Measurements from ENCODE around the gene GRB14.

GRCh38 chr2:164625378-164625971 is 4.2 kb upstream of the GRB14 start:
- no peak for TF ChIP-seq CREB1 (IDR thresholded peaks at IDR 0.05; ENCODE audit: low read depth)
- TF ChIP-seq CTCF (IDR thresholded peaks at IDR 0.05 in 2 of 3, conservative IDR thresholded peaks at IDR 0.05 in 1 of 3; ENCODE audit: control insufficient read depth in 2 of 3, extremely low read depth in 1 of 3, insufficient read depth in 1 of 3, low read depth in 3 of 3, low read length in 3 of 3): no peak
- TF ChIP-seq USF2 (IDR thresholded peaks at IDR 0.05; ENCODE audit: borderline replicate concordance, low read depth, low read length): no peak
- no peak for TF ChIP-seq IRF5 (IDR thresholded peaks at IDR 0.05; ENCODE audit: borderline replicate concordance)
- TF ChIP-seq NFXL1 (IDR thresholded peaks at IDR 0.05; ENCODE audit: borderline replicate concordance): no peak
- no peak for TF ChIP-seq CEBPB (IDR thresholded peaks at IDR 0.05; ENCODE audit: borderline replicate concordance in 1 of 2, low read depth in 2 of 2, low read length in 2 of 2)
- no peak for TF ChIP-seq EP300 (IDR thresholded peaks at IDR 0.05; ENCODE audit: borderline replicate concordance in 1 of 2, control insufficient read depth in 1 of 2, low read depth in 2 of 2, low read length in 2 of 2)
- TF ChIP-seq TARDBP (IDR thresholded peaks at IDR 0.05; ENCODE audit: borderline replicate concordance): no peak
- TF ChIP-seq SRF (IDR thresholded peaks at IDR 0.05; ENCODE audit: low read depth in 2 of 2, low read length in 2 of 2): no peak
- TF ChIP-seq ASH2L (IDR thresholded peaks at IDR 0.05; ENCODE audit: borderline replicate concordance, low read depth): no peak
- TF ChIP-seq CREM (IDR thresholded peaks at IDR 0.05; ENCODE audit: low read depth): no peak
- TF ChIP-seq NFIC (IDR thresholded peaks at IDR 0.05; ENCODE audit: low read depth, low read length): no peak
- no peak for TF ChIP-seq RCOR1 (conservative IDR thresholded peaks at IDR 0.05; ENCODE audit: low read depth, low read length)
- no peak for TF ChIP-seq YY1 (IDR thresholded peaks at IDR 0.05; ENCODE audit: low read depth, low read length)

Data from GM12878 (cell line).